ENCODE data around the gene TMEM151A.

Gene TMEM151A

DNA sequence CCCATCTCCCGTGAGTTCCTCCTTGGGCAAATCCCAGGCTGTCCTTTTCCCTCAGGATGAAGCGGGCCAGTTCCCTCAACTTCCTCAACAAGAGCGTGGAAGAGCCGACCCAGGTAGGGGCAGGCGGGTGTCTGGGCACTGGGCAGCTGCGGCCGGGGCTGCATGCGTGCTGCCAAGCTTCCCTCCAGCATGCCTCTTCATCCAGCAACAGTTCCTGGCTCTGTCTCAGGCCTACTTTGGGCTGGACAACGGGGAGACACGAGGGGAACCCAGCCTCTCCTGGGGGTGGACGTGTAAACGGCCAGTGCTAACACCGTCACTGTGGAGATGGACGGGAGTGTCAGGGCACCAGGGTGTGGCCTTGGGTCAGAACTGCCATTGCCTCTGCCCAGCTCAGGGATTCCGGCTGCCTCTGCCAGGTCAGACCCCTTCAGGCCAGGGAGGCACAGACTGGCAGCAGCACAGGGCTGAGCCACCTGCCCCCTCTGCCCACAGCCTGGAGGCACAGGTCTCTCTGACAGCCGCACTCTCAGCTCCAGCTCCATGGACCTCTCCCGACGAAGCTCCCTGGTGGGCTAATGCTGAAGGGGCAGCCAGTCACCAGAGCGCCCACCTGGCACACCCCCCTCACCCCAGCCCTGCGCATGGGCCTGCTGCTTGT is 25.2 kb upstream of the TMEM151A start:
- Histone ChIP-seq H3K36me3 (ENCODE audit: control insufficient read depth in 4 of 4, insufficient read depth in 4 of 4, low read length in 3 of 4) (peaks cover 0 to 20% (median 10%) of the 10 kb centered on the region in 4 experiments), H3K27ac (ENCODE audit: insufficient read depth in 1 of 2, low read depth in 1 of 2, low read length in 2 of 2, poor library complexity in 1 of 2, severe bottlenecking in 2 of 2) (no peak overlapping the region), H3K4me1 (ENCODE audit: control extremely low read depth in 1 of 4, control insufficient read depth in 4 of 4, insufficient read depth in 4 of 4, low read length in 3 of 4) (peaks cover 5 to 29% (median 26%) of the 10 kb centered on the region in 4 experiments), H3K4me3 (ENCODE audit: control insufficient read depth in 1 of 7, extremely low read depth in 1 of 7, insufficient read depth in 4 of 7, low read depth in 2 of 7, low read length in 6 of 7) (peak overlapping the region in 4 of 7 experiments; percentile 80 to 96 (median 95)), H3K27me3 (replicated peaks in 2 of 5; ENCODE audit: control insufficient read depth in 4 of 5, insufficient read depth in 5 of 5, low read length in 4 of 5) (no peaks in the 10 kb centered on the region), H3K9me3 (ENCODE audit: control extremely low read depth in 1 of 5, control insufficient read depth in 4 of 5, insufficient read depth in 2 of 5, low read depth in 1 of 5, low read length in 4 of 5) (no peaks in the 10 kb centered on the region)
- WGBS (ENCODE audit: insufficient coverage): 98% methylated on average over 20 of the region's 20 CpGs
- DNase-seq: no peak
- CTCF ChIA-PET: interaction anchor here (1.0 to 5.6 kb wide), 4 partner anchors 15 to 100 kb away, joined by 3 to 36 read pairs (median 9); partner anchors contain the start of gene YIF1A
- POLR2A ChIA-PET: no interaction called here

DNA sequence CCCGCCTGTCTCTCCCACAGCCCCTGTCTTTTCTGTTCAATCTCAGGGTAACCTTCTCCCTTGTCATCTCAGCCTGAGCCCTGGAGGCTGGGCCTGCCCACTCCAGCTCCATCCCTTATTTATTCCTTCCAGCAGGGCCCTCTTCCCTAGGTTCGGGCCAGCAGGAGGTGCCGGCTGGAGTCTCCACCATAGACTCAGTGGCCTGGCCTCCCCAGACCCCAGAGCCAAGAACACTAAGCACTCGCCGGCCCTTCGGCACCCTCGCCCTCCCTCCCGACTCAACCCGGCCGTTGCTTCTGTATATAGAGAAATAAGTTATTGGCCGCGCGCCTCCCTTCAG is 24.7 kb upstream of the TMEM151A start:
- ChIA-PET POLR2A (interaction anchor here (1.3 kb wide), 1 partner anchor 10 kb away, joined by 4 read pairs; no protein-coding TSS in a partner anchor), CTCF (interaction anchor here (2.9 to 5.6 kb wide), 2 partner anchors 14 to 20 kb away, joined by 14 to 36 read pairs; partner anchors contain the start of gene YIF1A)
- no peaks in the 10 kb centered on the region for H3K27me3 ChIP-seq (replicated peaks in 2 of 5; ENCODE audit: control insufficient read depth in 4 of 5, insufficient read depth in 5 of 5, low read length in 4 of 5)
- H3K4me3 ChIP-seq (ENCODE audit: control insufficient read depth in 1 of 7, extremely low read depth in 1 of 7, insufficient read depth in 4 of 7, low read depth in 2 of 7, low read length in 6 of 7): peak overlapping the region; percentile 23 to 96 (median 89)
- H3K9me3 ChIP-seq (ENCODE audit: control extremely low read depth in 1 of 5, control insufficient read depth in 4 of 5, insufficient read depth in 2 of 5, low read depth in 1 of 5, low read length in 4 of 5): no peaks in the 10 kb centered on the region
- no peak for DNase-seq
- H3K4me1 ChIP-seq (ENCODE audit: control extremely low read depth in 1 of 4, control insufficient read depth in 4 of 4, insufficient read depth in 4 of 4, low read length in 3 of 4): peaks cover 5 to 29% (median 26%) of the 10 kb centered on the region in 4 experiments
- peaks cover under 1 to 22% (median 13%) of the 10 kb centered on the region in 4 experiments for H3K36me3 ChIP-seq (ENCODE audit: control insufficient read depth in 4 of 4, insufficient read depth in 4 of 4, low read length in 3 of 4)
- 16% methylated on average over 13 of the region's 13 CpGs for WGBS (ENCODE audit: insufficient coverage)
- peak overlapping the region in 1 of 2 experiments; percentile 68 for H3K27ac ChIP-seq (ENCODE audit: insufficient read depth in 1 of 2, low read depth in 1 of 2, low read length in 2 of 2, poor library complexity in 1 of 2, severe bottlenecking in 2 of 2)

DNA sequence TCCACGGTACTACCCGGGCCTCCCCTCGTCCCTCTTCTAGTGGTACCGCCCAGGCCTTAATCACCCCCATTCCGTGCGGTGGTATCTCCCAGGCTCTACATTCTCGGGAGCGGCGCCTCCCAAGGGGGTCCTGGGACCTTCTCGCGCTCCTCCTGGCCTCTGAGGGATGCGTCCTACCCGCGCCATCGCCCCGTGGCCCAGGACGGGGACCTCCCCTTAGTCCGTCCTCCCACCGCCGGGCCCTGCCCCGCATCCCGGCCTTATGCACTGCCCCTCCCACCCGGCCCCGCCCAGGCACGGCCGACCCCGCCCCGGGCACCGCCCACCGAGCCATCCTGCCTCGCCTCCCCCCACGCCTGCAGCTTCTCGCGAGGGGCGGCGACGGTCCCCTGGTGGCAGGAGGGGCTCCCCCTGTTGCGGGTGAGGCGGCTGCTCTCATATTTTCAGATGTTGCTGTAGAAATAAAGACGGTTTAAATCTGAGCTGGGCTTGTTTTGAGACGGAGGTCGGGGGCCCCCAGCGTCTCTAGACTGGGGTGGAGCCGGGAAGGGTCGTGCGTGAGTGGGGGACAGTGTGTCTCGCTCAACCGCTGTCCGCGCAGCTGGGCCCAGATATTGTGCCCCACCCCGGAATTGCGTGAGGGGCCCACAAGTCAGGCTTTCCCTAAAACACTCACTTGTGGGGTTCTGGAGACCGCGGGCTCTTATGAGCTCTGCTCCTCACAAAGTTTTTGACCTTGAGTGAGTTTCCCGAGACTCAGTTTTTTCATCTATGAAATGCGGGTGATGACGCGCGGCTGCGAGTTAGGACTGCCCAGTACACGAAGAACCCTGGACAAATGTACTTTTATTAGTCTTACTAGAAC is 24.1 kb upstream of the TMEM151A start:
- H3K36me3 ChIP-seq (ENCODE audit: control insufficient read depth in 4 of 4, insufficient read depth in 4 of 4, low read length in 3 of 4): peaks cover 5 to 25% (median 19%) of the 10 kb centered on the region in 4 experiments

DNA sequence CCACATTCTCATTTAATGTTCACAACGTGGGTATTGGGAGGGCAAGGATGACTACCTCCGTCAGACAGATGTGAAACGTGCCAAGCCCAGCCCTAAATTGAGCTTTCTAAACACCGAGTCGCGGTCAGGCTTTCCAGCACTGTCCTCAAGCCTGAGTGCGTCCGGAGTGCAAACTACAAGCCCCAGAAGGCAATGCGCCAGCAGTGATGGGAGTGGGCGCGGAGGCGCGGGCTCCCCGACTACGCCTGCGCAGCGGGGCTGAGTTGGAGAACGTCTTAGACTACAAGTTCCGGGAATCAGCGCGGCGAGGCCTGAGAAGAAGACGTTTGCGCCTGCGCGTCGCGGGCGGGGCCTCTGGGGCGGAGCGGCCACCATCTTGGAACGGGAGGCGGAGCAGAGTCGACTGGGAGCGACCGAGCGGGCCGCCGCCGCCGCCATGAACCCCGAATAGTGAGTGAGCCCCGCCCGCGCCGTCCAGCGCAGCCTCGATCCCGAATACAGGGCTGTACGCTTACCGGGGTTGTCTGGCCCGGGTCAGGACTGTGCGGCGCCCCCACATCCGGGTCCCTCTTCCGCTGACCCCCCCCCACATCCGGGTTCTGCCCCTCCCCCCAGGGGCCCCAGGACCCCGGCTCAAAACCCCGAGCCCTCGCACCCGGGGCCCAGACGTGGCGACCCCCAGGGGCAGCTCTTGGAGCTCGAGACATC is 23.3 kb upstream of the TMEM151A start, which contains the start of gene RAB1B:
TSS of gene RAB1B (plus strand) at position 396 of the 708 bp plus-strand sequence. CDS start at position 437, 41 bp downstream.
- ChIA-PET CTCF (interaction anchor here (0.7 to 5.6 kb wide), 4 partner anchors 9 to 195 kb away, joined by 3 to 36 read pairs (median 8); partner anchors contain the start of gene YIF1A), POLR2A (interaction anchor here (0.7 to 1.4 kb wide), 4 partner anchors 9 to 149 kb away, joined by 3 to 6 read pairs (median 4); no protein-coding TSS in a partner anchor)
- peaks cover 11 to 27% (median 24%) of the 10 kb centered on the region in 4 experiments for H3K36me3 ChIP-seq (ENCODE audit: control insufficient read depth in 4 of 4, insufficient read depth in 4 of 4, low read length in 3 of 4)
- H3K9me3 ChIP-seq (ENCODE audit: control extremely low read depth in 1 of 5, control insufficient read depth in 4 of 5, insufficient read depth in 2 of 5, low read depth in 1 of 5, low read length in 4 of 5): no peaks in the 10 kb centered on the region
- DNase-seq: peak; percentile 99
- H3K27ac ChIP-seq (ENCODE audit: insufficient read depth in 1 of 2, low read depth in 1 of 2, low read length in 2 of 2, poor library complexity in 1 of 2, severe bottlenecking in 2 of 2): peak within 1 kb of the TSS; percentile 64 to 88
- no peaks in the 10 kb centered on the region for H3K27me3 ChIP-seq (replicated peaks in 2 of 5; ENCODE audit: control insufficient read depth in 4 of 5, insufficient read depth in 5 of 5, low read length in 4 of 5)
- H3K4me3 ChIP-seq (ENCODE audit: control insufficient read depth in 1 of 7, extremely low read depth in 1 of 7, insufficient read depth in 4 of 7, low read depth in 2 of 7, low read length in 6 of 7): peak within 1 kb of the TSS; percentile 74 to 96 (median 89)
- WGBS (ENCODE audit: insufficient coverage): 0% methylated on average over 29 of the region's 64 CpGs
- H3K4me1 ChIP-seq (ENCODE audit: control extremely low read depth in 1 of 4, control insufficient read depth in 4 of 4, insufficient read depth in 4 of 4, low read length in 3 of 4): peaks cover 5 to 29% (median 26%) of the 10 kb centered on the region in 4 experiments

More for the DNA sequence above, 24.1 kb upstream of the TMEM151A start:
- ChIA-PET POLR2A (interaction anchor here (0.7 to 1.3 kb wide), 3 partner anchors 10 to 149 kb away, joined by 3 to 5 read pairs (median 4); no protein-coding TSS in a partner anchor), CTCF (interaction anchor here (0.7 to 5.6 kb wide), 4 partner anchors 10 to 195 kb away, joined by 3 to 36 read pairs (median 8); partner anchors contain the start of gene YIF1A)
- Histone ChIP-seq H3K9me3 (ENCODE audit: control extremely low read depth in 1 of 5, control insufficient read depth in 4 of 5, insufficient read depth in 2 of 5, low read depth in 1 of 5, low read length in 4 of 5) (no peaks in the 10 kb centered on the region), H3K27me3 (replicated peaks in 2 of 5; ENCODE audit: control insufficient read depth in 4 of 5, insufficient read depth in 5 of 5, low read length in 4 of 5) (no peaks in the 10 kb centered on the region), H3K27ac (ENCODE audit: insufficient read depth in 1 of 2, low read depth in 1 of 2, low read length in 2 of 2, poor library complexity in 1 of 2, severe bottlenecking in 2 of 2) (peak overlapping the region; percentile 46 to 88), H3K4me3 (ENCODE audit: control insufficient read depth in 1 of 7, extremely low read depth in 1 of 7, insufficient read depth in 4 of 7, low read depth in 2 of 7, low read length in 6 of 7) (peak overlapping the region; percentile 32 to 96 (median 89)), H3K4me1 (ENCODE audit: control extremely low read depth in 1 of 4, control insufficient read depth in 4 of 4, insufficient read depth in 4 of 4, low read length in 3 of 4) (peaks cover 5 to 29% (median 26%) of the 10 kb centered on the region in 4 experiments)
- DNase-seq: peak; percentile 89 to 94 (median 93)
- WGBS (ENCODE audit: insufficient coverage): under 1% methylated on average over 40 of the region's 61 CpGs

DNA sequence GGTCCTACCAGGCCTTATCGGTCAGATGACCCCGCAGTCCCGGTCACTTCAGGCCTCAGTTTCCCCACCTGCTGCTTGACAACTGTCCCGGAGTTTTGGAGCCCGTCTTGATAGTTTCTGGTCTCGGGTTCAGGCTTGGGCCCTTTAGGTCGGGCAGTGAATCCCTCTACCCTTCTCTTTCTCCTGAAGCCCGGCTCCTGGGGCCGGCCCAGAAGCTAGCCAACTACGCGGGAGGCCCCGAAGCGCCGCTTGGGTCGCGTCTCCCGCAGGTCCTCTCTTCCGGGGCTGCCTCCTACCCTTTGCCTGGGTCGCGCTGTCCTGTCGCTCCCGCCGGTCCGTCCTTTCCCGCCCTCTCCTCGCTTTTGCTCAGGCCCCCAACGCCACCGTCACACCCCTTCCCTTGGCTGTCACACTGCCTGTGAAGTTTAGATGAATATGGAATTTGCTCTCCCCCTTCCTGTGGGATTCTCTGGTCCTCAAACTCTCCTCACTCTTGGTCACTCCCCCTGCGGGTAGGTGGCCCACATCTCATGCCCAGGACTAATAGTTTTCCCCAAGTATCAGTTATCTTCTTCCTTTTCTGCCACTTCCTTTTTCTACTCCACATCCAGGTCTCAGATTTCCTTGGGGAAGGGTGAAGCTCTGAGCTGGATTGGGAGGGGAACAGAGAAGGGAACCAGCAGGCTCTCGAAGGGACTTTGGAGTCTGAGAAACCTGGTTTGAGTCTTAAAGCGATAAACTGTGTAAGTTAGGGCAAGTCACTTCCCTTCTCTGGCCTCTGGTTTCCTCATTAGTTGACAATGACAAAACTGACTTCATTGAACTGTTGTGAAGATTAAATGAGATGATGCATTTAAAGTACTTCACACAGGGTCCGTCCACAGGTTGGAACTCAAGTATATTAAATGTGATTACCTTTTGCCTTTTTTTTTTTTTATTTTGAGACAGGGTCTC is 22.5 kb upstream of the TMEM151A start:
- Histone ChIP-seq H3K36me3 (ENCODE audit: control insufficient read depth in 4 of 4, insufficient read depth in 4 of 4, low read length in 3 of 4) (peaks cover 14 to 35% (median 29%) of the 10 kb centered on the region in 4 experiments), H3K4me1 (ENCODE audit: control extremely low read depth in 1 of 4, control insufficient read depth in 4 of 4, insufficient read depth in 4 of 4, low read length in 3 of 4) (peaks cover 5 to 29% (median 26%) of the 10 kb centered on the region in 4 experiments), H3K27me3 (replicated peaks in 2 of 5; ENCODE audit: control insufficient read depth in 4 of 5, insufficient read depth in 5 of 5, low read length in 4 of 5) (no peaks in the 10 kb centered on the region), H3K27ac (ENCODE audit: insufficient read depth in 1 of 2, low read depth in 1 of 2, low read length in 2 of 2, poor library complexity in 1 of 2, severe bottlenecking in 2 of 2) (peak overlapping the region; percentile 64 to 88), H3K9me3 (ENCODE audit: control extremely low read depth in 1 of 5, control insufficient read depth in 4 of 5, insufficient read depth in 2 of 5, low read depth in 1 of 5, low read length in 4 of 5) (no peaks in the 10 kb centered on the region), H3K4me3 (ENCODE audit: control insufficient read depth in 1 of 7, extremely low read depth in 1 of 7, insufficient read depth in 4 of 7, low read depth in 2 of 7, low read length in 6 of 7) (peak overlapping the region; percentile 74 to 96 (median 89))
- ChIA-PET CTCF (interaction anchor here (1.3 to 5.6 kb wide), 3 partner anchors 8 to 18 kb away, joined by 3 to 36 read pairs (median 17); partner anchors contain the start of gene YIF1A), POLR2A (interaction anchor here (0.8 to 1.4 kb wide), 2 partner anchors 10 to 13 kb away, joined by 3 to 6 read pairs; no protein-coding TSS in a partner anchor)
- DNase-seq: peak in 2 of 3 donors; percentile 53 to 55
- 1% methylated on average over 21 of the region's 32 CpGs for whole genome bisulfite sequencing (ENCODE audit: insufficient coverage)
